ENCODE results near the gene CPNE1. TPM values are rescaled to one million over a fixed set of nuclear protein-coding genes. Genes with fewer than 3 reads are reported as not detected.
A peak's percentile ranks its signal among the peaks of the same experiment; 100 is the strongest.

CPNE1 gene
- total and polyA plus RNA-seq, 12 donors = 63.9 to 464 (median 160) TPM

DNA sequence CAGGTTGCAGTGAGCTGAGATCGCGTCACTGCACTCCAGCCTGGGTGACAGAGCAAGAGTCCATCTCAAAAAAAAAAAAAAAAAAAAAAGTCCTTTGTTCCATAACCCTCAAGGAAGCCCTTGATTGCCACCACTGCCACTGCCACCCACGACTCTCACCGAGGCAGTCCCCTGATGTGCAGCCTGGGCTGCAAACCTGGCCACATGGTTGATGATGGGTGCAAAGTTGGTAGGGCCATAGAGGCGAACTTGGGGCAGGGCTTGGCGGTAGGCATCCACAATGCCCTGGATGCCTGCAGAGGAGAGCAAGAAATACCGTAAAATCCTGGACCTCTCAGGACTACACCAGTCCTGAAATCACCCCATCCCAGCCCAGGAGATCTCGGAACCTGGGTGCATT lies 37.6 kb downstream of the CPNE1 start:
- Histone ChIP-seq H3K27ac (no peak overlapping the region), H3K4me1 (replicated peaks in 1 of 2) (no peaks in the 10 kb centered on the region), H3K4me3 (no peak overlapping the region), H3K9me3 (replicated peaks in 1 of 3) (no peaks in the 10 kb centered on the region), H3K27me3 (no peaks in the 10 kb centered on the region), H3K36me3 (replicated peaks in 1 of 2) (peaks cover 0 to 60% of the 10 kb centered on the region in 2 donors)
- 92 to 98% (median 94%) methylated on average over 8 of the region's 8 CpGs for WGBS, 4 donors
- intact Hi-C loops (cut with DNase I) = no loop called here
- DNase-seq = peak in 2 of 7 donors; percentile 12 to 42
- TF ChIP-seq, protein P1, sequence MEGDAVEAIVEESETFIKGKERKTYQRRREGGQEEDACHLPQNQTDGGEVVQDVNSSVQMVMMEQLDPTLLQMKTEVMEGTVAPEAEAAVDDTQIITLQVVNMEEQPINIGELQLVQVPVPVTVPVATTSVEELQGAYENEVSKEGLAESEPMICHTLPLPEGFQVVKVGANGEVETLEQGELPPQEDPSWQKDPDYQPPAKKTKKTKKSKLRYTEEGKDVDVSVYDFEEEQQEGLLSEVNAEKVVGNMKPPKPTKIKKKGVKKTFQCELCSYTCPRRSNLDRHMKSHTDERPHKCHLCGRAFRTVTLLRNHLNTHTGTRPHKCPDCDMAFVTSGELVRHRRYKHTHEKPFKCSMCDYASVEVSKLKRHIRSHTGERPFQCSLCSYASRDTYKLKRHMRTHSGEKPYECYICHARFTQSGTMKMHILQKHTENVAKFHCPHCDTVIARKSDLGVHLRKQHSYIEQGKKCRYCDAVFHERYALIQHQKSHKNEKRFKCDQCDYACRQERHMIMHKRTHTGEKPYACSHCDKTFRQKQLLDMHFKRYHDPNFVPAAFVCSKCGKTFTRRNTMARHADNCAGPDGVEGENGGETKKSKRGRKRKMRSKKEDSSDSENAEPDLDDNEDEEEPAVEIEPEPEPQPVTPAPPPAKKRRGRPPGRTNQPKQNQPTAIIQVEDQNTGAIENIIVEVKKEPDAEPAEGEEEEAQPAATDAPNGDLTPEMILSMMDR (IDR thresholded peaks at IDR 0.05) = no peak
- no peak for TF ChIP-seq POLR2A (IDR thresholded peaks at IDR 0.05)

DNA sequence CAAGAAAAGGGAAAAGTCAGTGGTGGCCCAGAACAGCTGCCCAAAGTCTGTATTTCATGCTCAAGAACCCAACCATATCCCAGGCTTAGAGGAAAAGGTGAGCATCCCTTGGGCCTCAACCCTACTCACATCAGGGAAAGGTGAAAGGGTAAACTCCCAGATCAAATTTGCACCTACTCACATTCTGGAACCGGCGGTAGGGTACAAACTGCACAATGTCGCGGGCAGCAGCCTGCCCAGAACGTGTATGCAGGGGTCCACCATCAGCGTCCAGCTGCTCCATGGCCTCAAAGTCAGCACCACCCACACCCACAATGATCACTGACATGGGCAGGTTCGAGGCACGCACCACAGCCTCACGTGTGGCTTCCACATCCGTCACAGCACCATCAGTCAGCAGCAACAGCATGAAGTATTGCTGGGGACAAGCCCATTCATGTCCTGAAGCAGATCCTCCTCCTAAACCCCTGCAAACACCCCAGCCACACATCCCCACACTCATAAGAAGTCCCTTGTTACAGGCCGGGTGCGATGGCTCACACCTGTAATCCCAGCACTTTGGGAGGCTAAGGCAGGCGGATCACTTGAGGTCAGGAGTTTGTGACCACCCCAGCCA lies 38.2 kb downstream of the CPNE1 start:
- intact Hi-C loops (cut with DNase I) = no loop called here
- TF ChIP-seq, protein P1 (IDR thresholded peaks at IDR 0.05) = no peak
- TF ChIP-seq POLR2A (IDR thresholded peaks at IDR 0.05) = no peak
- Histone ChIP-seq H3K27me3 (no peaks in the 10 kb centered on the region), H3K4me3 (no peak overlapping the region), H3K36me3 (replicated peaks in 1 of 2) (peaks cover 0 to 56% of the 10 kb centered on the region in 2 donors), H3K27ac (no peak overlapping the region), H3K4me1 (replicated peaks in 1 of 2) (no peaks in the 10 kb centered on the region), H3K9me3 (replicated peaks in 1 of 3) (no peaks in the 10 kb centered on the region)
- WGBS, 4 donors = 92 to 96% (median 94%) methylated on average over 7 to 13 of the region's 13 CpGs
- peak in 2 of 7 donors; percentile 16 to 48 for DNase-seq

DNA sequence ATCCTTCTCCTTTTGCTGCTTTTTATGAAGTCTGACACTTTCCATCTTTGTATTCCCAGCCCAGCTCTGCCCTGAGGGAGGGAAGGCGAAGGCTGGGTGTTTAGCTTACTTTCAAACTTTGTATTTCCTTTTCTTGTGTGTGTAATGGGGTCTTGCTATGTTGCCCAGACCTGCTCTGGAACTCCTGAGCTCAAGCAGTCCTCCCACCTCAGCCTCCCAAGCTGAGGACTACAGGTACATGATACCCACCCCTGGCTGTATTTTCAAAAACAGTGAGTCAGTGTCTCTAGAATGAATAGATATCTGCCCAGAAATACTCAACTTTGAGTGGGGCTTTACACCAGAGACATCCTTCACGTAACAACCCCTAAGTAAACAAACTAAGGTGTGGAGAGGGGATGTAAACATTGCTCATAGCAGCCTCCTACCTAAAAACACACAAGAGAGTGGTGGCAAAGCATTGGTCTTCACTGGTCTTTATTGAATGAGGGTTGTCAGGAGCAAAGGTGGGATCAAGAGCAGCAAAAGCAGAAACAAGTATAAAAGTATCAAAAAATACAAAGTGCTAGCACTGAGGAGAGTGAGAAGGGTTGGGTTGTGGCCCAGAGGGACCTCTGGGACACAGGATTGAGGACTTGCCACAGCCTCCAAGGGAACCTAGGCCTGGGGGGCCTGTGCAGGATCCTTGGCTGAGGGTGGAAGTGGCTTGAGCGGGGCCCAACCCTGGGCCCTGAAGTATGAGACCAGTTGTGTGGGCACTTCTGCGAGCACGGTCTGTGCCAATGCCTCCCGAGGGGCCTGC lies 38.9 kb downstream of the CPNE1 start:
- no peak overlapping the region for H3K27ac ChIP-seq
- peaks cover 0 to 49% of the 10 kb centered on the region in 2 donors for H3K36me3 ChIP-seq (replicated peaks in 1 of 2)
- H3K4me1 ChIP-seq (replicated peaks in 1 of 2) = no peaks in the 10 kb centered on the region
- no peak overlapping the region for H3K4me3 ChIP-seq
- TF ChIP-seq, protein P1 (IDR thresholded peaks at IDR 0.05) = no peak
- no peak for TF ChIP-seq POLR2A (IDR thresholded peaks at IDR 0.05)
- DNase-seq = peak in 2 of 7 donors; percentile 13 to 44
- WGBS, 4 donors = 93 to 96% (median 94%) methylated on average over 6 of the region's 6 CpGs
- no peaks in the 10 kb centered on the region for H3K27me3 ChIP-seq
- intact Hi-C loops (cut with DNase I) = no loop called here
- no peaks in the 10 kb centered on the region for H3K9me3 ChIP-seq (replicated peaks in 1 of 3)

DNA sequence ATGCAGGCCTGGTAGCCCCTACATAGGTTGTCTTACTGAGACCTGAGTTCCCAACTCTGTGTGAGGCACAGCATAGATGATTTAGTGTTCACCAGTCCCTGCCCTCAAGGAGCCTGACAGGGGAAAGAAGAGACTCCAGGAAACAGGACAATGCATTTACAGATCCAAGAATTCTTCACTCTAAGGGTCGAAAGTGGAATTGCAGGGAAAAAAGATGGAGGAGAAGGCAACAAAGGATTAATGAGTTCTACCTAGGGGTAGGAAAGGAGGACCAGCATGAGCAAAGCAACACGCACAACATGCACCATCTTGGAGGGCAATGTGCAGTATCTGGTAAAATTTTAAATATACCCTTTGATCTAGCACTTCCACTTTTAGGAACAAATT lies 43.1 kb downstream of the CPNE1 start:
- Histone ChIP-seq H3K4me1 (replicated peaks in 1 of 2) (peaks cover 0 to 27% of the 10 kb centered on the region in 2 donors), H3K9me3 (replicated peaks in 1 of 3) (no peaks in the 10 kb centered on the region), H3K36me3 (replicated peaks in 1 of 2) (peaks cover 0 to 15% of the 10 kb centered on the region in 2 donors), H3K4me3 (no peak overlapping the region), H3K27me3 (no peaks in the 10 kb centered on the region), H3K27ac (no peak overlapping the region)
- DNase-seq = no peak
- intact Hi-C loops (cut with DNase I) = no loop called here
- 88 to 98% (median 94%) methylated on average over 2 of the region's 2 CpGs for WGBS, 4 donors
- TF ChIP-seq, protein P1 (IDR thresholded peaks at IDR 0.05) = no peak
- TF ChIP-seq POLR2A (IDR thresholded peaks at IDR 0.05) = no peak
